Glutamatergic neuron (in vitro differentiated cells): ENCODE data around the gene STAT6. TPM values are rescaled to one million over a fixed set of nuclear protein-coding genes. Genes with fewer than 3 reads are reported as not detected.

ENCODE experiments used
- DNase-seq: peaks from one replicate; pipeline ENCODE4 v3.0.0; 2022
- H3K27ac Mint-ChIP-seq: one replicate; pipeline ENCODE4 v1.8.0; 2020; ENCODE audit warnings: mild to moderate bottlenecking, mixed read lengths, inconsistent platforms; ENCODE audit not compliant: unreplicated experiment
- H3K27me3 Mint-ChIP-seq: one replicate; pipeline ENCODE4 v1.8.0; 2020; ENCODE audit warnings: mild to moderate bottlenecking, moderate library complexity, mixed read lengths, inconsistent platforms; ENCODE audit not compliant: unreplicated experiment
- H3K36me3 Mint-ChIP-seq: one replicate; pipeline ENCODE4 v1.8.0; 2020; ENCODE audit warnings: mild to moderate bottlenecking, mixed read lengths, inconsistent platforms; ENCODE audit not compliant: unreplicated experiment
- H3K4me1 Mint-ChIP-seq: one replicate; pipeline ENCODE4 v1.8.0; 2020; ENCODE audit warnings: mild to moderate bottlenecking, low read depth, mixed read lengths, inconsistent platforms; ENCODE audit not compliant: unreplicated experiment
- H3K4me3 Mint-ChIP-seq: one replicate; pipeline ENCODE4 v1.8.0; 2020; ENCODE audit warnings: mild to moderate bottlenecking, mixed read lengths, inconsistent platforms; ENCODE audit not compliant: unreplicated experiment
- H3K9me3 Mint-ChIP-seq: one replicate; pipeline ENCODE4 v1.8.0; 2020; ENCODE audit warnings: mild to moderate bottlenecking, moderate library complexity, mixed read lengths, inconsistent platforms; ENCODE audit not compliant: unreplicated experiment
- CTCF ChIP-seq: fragments of 200-600 bp; sonication (generic); IDR thresholded peaks from one replicate; pipeline ENCODE4 v1.5.0; 2021; ENCODE audit not compliant: partially characterized antibody, unreplicated experiment
- total RNA-seq: library from RNA; stranded (reverse); fragmentation: NEBNext Ultra II Directional; extraction: Animal tissue kit (Norgen Biotek cat#: 25700); gene quantifications from one replicate; pipeline ENCODE4 v1.2.1, GENCODE V29; 2021; ENCODE audit not compliant: unreplicated experiment

The STAT6 gene
- total RNA-seq, 1 donor from 2014 or later = 34.4 TPM

- H3K9me3 Mint-ChIP-seq = peaks cover 9% of the 10 kb centered on the region
- no peaks in the 10 kb centered on the region for H3K4me1 Mint-ChIP-seq
- H3K36me3 Mint-ChIP-seq = peaks cover 28% of the 10 kb centered on the region
- H3K27ac Mint-ChIP-seq = no peak overlapping the region
- DNase-seq = no peak
- peaks cover 7% of the 10 kb centered on the region for H3K27me3 Mint-ChIP-seq
- no peak for TF ChIP-seq CTCF
- H3K4me3 Mint-ChIP-seq = no peak overlapping the region
Observed at GRCh38 chr12:57158665-57159064, 47.5 kb upstream of the STAT6 start.

- Mint-ChIP-seq H3K4me3 (no peak overlapping the region), H3K9me3 (peaks cover 9% of the 10 kb centered on the region), H3K36me3 (peaks cover 28% of the 10 kb centered on the region), H3K27ac (no peak overlapping the region), H3K27me3 (peaks cover 7% of the 10 kb centered on the region), H3K4me1 (no peaks in the 10 kb centered on the region)
- no peak for TF ChIP-seq CTCF
- DNase-seq = no peak
Observed at GRCh38 chr12:57158186-57158585, 47.0 kb upstream of the STAT6 start.

- Mint-ChIP-seq H3K27ac (peak overlapping the region; percentile 60), H3K9me3 (peaks cover 9% of the 10 kb centered on the region), H3K27me3 (peaks cover 7% of the 10 kb centered on the region), H3K36me3 (peaks cover 28% of the 10 kb centered on the region), H3K4me1 (no peaks in the 10 kb centered on the region), H3K4me3 (no peak overlapping the region)
- no peak for DNase-seq
- TF ChIP-seq CTCF = no peak
Observed at GRCh38 chr12:57157588-57158173, 46.5 kb upstream of the STAT6 start.

- no peaks in the 10 kb centered on the region for H3K4me1 Mint-ChIP-seq
- peaks cover 23% of the 10 kb centered on the region for H3K36me3 Mint-ChIP-seq
- H3K27me3 Mint-ChIP-seq = peaks cover 7% of the 10 kb centered on the region
- H3K4me3 Mint-ChIP-seq = no peak overlapping the region
- H3K27ac Mint-ChIP-seq = peak overlapping the region; percentile 43
- no peak for DNase-seq
- H3K9me3 Mint-ChIP-seq = peaks cover 9% of the 10 kb centered on the region
- no peak for TF ChIP-seq CTCF
Observed at GRCh38 chr12:57156701-57157403, 45.7 kb upstream of the STAT6 start.

GRCh38 chr12:57154804-57155434 is 43.8 kb upstream of the STAT6 start:
- Mint-ChIP-seq H3K27ac (no peak overlapping the region), H3K4me3 (no peak overlapping the region), H3K36me3 (peaks cover 14% of the 10 kb centered on the region), H3K4me1 (no peaks in the 10 kb centered on the region), H3K27me3 (peaks cover 5% of the 10 kb centered on the region), H3K9me3 (peaks cover 5% of the 10 kb centered on the region)
- no peak for DNase-seq
- no peak for TF ChIP-seq CTCF
